Endometrial microvascular endothelial cells (primary cell): ENCODE data around the gene B3GNT4. TPM values are rescaled to one million over a fixed set of nuclear protein-coding genes. Genes with fewer than 3 reads are reported as not detected.
"Not testable (repeated sequence)": the region's sequence is repeated elsewhere in the genome, so short reads cannot be mapped to it uniquely, and the experiment has no call there.

Source experiments
- in situ Hi-C: cut with HindIII; loops from 2 replicates; pipeline ENCODE4 v1.10.0; 2017; ENCODE audit warnings: low sequenced_read_pairs, low pct_unique_long_range_greater_than_20kb; ENCODE audit errors: inconsistent ontology term
- total RNA-seq: library from RNA; depleted of rRNA; stranded (reverse); fragments of >200 nt; gene quantifications from one replicate; pipeline ENCODE4 v1.2.3, GENCODE V29; 2015; ENCODE audit errors: inconsistent ontology term

B3GNT4 gene
- not detected for total RNA-seq

DNA sequence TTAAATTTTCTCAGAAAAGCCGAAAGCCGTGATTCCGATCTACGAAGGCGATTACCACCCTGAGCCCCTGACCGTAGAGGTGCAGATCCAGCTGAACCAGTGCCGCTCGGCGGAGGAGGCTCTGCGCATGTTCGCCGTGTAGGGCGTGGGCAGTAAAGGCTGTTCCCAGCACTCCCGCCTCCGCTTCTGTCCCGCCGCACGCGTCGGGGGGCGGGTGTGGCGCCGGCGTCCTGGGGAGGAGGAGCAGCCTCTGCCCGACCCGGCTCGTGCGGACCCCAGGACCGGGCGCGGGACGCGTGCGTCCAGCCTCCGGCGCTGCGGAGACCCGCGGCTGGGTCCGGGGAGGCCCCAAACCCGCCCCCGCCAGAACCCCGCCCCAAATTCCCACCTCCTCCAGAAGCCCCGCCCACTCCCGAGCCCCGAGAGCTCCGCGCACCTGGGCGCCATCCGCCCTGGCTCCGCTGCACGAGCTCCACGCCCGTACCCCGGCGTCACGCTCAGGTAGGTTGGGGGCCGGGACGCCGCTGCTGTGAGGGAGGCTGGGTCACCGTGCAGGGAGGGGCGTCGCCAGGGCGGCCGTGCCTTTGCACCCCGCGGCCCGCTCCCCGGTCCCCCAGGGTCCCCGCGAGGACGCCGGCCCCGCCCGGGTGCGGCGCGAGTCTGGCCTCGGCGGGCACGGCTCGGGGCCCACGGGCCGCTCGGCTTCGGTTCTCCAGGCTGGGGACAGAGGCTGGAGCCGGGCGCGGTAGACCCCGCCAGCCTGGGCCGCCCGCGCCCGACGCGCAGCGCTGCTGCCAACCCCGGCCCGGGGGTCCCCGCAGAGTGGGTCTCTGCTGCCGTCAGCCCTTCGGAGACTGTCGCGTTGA lies at the start of gene B3GNT4:
TSS of gene B3GNT4 (plus strand) at position 409 of the 866 bp plus-strand sequence. CDS start 910 bp downstream, outside the sequence.
- in situ Hi-C loops: no loop called here

DNA sequence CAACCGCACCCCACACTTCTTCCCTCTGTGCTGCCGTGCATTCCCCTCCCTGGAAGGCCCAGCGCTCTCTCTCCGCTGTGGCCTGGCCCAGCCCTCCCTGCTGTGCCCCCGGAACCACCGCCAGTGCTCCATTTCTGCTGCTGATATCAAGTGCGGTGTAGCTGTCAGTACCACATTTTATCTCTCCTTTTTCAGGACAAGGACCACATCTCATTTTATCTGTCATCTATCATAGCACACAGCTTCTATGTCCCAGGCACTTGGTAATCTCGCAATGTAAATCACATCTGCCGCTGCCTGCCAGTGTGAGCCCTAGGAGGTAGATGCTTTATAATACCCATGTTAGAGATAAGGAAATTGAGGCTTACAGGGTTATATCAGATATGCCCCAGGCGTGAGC lies 47.8 kb upstream of the B3GNT4 start:
- in situ Hi-C loops: no loop called here

DNA sequence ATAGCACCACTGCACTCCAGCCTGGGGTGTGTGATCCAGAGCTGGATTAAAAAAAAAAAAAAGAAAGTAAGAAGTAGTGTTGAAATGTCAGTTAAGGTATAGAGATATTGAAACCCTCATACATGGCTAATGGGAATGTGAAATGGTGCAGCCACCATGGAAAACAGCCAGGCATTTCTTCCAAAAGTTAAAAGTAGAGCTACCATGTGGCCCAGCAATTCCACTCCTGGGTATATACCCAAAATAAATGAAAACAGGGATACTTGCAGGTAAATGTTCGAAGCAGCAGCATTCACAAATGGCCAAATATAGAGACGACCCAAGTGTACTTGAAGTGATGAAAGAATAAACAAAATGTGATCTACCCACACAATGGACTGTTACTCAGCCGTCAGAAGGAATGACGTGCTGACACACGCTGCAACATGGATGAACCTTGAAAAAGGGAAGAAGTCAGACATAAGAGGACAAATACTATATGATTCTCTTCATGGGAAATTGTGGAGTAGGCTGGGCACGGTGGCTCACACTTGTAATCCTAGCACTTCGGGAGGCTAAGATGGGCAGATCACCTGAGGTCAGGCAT lies 44.7 kb upstream of the B3GNT4 start:
- in situ Hi-C loops: no loop called here

DNA sequence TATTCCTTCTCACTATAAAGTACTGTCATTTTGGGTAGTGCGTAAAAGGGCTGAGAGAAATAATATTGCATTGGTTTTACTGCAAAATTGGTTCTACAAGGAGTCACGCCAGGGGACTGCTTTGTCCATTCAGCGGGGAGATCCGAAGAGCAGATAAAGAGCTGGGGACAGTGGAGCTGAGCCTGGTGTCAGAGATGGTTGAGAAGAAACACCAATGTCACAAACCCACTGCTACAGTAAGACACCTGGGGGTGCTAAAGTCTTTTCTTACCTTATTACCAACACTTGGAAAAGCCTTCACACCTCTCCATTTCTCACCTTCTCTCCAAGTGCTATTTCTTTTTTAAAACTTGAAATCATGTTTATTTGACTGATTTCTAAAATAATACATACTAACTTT lies 43.6 kb upstream of the B3GNT4 start:
- in situ Hi-C loops: no loop called here

DNA sequence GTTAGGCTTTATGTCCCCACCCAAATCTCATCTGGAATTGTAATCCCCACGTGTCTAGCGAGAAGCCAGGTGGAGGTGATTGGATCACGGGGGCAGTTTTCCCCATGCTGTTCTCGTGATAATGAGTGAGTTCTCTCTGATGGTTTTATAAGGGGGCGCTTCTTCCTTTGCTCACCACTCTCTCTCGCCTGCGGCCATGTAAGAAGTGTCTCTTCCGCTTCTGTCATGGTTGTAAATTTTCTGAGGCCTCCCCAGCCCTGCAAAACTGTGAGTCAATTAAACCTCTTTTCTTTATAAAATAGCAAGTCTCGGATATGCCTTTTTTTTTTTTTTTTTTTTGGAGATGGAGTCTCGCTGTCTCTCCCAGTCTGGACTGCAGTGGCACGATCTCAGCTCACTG lies 42.7 kb upstream of the B3GNT4 start:
- in situ Hi-C loops: no loop called here

DNA sequence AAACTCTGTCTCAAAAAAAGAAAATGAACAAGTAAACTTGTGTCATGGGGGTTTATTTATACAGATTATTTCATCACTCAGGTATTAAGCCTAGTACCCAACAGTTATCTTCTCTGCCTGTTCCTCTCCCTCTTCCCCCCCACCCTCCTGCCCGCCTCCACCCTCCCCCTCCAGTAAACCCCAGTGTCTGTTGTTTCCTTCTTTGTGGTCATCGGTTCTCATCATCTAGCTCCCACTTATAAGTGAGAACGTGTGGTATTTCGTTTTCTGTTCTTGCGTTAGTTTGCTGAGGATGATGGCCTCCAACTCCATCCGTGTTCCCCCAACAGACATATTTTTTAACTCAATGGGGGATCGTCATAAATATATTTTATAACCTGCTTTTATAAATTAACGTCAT lies 41.8 kb upstream of the B3GNT4 start:
- in situ Hi-C loops: no loop called here

DNA sequence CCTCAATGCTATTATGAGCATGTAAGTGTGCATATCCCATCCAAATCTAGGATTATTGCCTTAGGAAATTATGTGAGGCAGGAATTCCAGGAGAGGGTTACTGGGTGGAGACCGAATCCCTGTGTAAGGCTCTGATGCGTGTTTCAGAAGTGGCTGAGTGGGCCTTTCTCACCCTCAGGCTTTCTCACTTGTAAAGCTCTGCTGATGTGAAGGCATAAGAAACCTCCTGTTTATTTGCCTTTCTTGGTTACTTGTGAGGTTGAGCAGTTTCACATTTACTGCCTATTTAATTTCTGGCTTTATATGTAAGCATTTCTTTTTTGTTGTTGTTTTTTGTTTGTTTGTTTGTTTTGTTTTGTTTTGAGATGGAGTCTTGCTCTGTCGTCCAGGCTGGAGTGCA lies 40.5 kb upstream of the B3GNT4 start:
- in situ Hi-C loops: no loop called here

DNA sequence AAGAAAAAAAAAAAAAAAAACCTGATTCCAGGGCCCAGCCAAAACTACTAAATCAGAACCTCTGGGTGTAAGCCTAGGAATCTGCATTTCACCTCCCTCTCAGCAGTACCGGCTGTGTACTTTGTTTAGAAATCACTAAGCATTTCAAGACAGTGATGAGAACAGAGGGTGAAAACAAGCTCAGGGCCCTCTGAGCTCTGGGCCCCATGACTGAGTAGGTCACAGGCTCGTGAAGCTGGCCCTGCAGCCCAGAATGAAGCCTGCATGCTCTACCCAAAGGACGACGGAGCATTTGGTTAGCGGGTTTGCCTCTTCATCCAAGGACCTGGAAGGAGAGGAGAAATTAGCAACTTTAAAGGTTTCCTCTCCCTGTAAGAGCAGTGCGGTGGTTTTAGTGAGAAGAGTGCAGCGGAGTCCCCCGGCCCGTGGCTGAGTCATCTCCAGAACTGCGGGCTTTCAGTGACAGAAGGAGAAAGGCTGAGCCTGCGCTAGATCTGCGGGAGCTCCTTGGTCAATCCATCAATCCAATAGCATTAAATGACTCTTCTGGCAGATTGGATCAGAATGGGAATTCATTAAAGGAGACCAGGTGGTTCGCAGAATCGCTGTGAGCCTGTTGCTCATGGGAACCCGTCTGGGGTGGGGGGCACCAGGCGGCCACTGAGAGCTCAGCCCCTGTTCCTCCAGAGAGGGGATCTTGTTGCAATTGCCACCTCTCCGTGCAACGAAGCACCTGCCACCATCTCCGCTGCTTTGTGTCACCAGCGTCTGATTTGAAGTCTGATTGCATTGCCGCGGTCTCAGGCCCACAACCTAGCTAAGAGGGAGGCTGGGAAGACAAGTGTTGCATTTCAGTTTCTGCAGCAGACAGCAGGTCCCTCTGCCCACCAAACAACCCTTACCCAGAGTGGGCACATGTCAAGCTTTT lies 36.8 kb upstream of the B3GNT4 start:
- in situ Hi-C loops: no loop called here

DNA sequence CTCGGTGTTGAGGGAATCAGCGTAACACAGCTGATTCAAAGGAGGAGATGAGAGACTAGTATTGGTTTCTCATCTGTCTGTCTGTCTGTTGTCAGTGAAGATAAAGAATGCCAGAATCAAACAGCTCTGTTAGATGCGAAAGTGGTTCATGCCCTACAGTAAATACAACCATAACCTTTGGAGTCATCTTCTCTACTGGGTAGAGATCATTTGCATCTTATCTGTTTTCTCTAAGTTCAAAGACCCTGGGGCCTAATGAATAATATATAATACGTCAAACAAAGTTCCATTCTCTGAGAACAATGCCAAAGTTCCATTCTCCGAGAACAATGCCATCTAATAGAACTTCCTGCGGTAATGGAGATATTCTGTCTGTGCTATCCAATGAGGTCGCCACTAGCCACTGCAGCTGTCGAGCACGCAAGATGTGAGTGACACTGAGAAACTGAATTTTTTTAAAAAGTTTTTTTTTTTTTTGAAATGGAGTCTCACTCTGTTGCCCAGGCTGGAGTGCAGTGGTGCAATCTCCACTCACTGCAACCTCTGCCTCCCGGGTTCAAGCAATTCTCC lies 36.1 kb upstream of the B3GNT4 start:
- in situ Hi-C loops: no loop called here

DNA sequence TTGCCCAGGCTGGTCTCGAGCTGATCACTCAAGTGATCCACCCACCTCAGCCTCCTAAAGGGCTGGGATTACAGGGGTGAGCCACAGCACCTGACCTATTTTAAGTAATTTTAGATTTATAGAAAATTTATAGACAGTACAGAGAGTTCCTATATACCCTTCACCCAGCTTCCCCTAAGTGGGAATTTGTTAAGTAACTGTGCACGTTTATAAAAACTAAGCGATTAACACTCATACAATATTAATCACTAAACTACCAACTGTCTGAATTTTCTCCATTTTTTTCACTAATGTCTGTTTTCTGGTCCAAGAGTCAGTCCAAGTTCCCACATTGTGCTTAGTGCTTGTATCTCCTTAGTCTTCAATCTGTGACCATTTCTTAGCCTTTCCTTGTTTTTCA lies 35.0 kb upstream of the B3GNT4 start:
- in situ Hi-C loops: no loop called here

DNA sequence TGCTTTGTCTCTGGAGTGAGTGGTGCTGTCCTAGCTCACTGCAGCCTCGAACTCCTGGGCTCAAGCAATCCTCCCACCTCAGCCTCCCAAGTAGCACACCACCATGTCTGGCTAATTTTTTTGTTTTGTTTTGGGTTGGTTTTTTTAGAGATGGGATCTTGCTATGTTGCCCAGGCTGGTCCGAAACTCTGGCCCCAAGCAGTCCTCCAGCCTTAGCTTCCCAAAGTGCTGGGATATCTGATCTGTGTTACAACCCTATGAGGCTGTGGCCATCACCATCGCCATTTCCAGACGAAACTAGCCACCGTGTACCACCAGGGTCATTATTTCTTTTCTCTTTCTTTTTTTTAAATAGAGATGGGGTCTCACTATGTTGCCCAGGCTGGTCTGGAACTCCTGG lies 32.1 kb upstream of the B3GNT4 start:
- in situ Hi-C loops: no loop called here

DNA sequence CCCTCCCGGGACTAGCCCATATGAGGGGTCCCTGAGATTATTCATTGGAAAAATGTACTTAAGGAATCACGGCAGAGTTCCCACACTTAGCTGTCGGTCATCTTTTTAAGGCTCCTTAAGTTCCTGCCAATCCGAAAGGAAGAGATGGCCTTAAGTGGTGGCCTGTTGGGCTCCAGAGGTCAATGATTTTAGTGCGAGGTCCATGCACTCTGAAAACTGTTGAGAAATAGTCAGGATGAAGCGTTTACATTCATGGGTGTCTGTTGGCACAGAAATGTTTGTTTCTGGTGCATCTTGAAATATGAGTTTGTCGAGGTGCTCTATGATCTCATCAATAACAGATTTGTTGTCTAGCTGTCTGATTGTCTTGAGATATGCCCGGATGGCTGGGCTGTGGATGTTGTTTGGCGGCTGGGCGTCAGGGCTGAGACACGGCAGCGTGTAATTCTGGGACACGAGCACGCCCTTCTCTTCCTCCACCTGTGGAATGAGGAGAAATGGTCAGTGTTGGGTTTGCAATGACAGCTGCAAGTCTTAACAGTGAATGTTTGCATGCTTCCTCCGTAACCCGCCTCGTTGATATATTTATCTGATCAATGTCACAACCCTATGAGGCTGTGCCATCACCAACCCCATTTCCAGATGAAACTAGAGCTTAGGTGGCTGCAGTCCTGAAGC lies 31.1 kb upstream of the B3GNT4 start:
- in situ Hi-C loops: no loop called here

DNA sequence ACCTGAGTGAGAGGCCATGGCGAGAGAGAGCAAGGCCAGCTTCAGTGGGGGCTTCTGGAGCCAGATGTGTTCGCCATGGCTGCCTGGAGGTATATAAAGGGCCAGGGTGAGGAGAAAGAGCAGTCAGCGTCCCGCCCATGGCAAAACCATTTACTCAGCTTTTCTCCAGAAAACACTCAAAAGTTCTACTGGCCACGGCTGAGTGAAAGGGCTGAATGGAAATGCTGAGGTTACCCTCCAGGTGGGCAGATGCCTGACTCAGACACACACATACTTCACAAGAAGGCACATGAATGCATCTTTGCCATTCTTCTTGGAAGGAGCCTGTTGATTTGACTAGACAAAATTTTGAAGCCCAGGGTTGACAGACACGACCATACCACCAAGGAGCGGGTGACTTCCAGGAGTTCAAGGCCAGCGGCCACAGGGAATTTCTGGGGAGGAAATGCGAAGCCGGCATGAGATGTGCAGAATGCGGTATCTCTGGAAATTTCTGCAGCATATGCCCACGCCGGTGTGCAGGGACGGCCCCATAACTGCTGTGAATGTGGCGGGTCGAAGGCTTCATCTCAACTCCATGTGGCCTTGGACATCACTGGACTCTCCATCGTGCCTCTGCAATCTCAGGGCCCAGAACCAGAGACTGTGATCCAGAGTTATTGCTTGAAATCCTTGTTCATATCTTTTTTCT lies 29.2 kb upstream of the B3GNT4 start, which contains the start of gene IL31:
TSS of gene IL31 (minus strand) at position 67 of the 691 bp plus-strand sequence. CDS start at position 18, 49 bp downstream.
- in situ Hi-C loops: no loop called here

DNA sequence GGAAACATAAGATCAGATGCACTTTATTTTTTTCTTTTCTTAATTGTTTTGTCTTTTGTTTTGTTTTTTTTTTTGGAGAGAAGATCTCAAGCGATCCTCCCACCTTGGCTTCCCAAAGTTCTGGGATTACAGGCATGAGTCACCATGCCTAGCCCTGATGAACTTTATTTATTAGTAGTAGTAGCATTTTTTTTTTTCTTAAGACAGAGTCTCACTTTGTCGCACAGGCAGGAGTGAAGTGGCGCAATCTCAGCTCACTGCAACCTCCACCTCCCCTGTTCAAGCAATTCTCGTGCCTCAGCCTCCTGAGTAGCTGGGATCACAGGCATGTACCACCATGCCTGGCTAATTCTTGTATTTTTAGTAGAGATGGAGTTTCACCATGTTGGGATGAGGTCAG lies 27.0 kb upstream of the B3GNT4 start:
- in situ Hi-C loops: not testable (repeated sequence)

DNA sequence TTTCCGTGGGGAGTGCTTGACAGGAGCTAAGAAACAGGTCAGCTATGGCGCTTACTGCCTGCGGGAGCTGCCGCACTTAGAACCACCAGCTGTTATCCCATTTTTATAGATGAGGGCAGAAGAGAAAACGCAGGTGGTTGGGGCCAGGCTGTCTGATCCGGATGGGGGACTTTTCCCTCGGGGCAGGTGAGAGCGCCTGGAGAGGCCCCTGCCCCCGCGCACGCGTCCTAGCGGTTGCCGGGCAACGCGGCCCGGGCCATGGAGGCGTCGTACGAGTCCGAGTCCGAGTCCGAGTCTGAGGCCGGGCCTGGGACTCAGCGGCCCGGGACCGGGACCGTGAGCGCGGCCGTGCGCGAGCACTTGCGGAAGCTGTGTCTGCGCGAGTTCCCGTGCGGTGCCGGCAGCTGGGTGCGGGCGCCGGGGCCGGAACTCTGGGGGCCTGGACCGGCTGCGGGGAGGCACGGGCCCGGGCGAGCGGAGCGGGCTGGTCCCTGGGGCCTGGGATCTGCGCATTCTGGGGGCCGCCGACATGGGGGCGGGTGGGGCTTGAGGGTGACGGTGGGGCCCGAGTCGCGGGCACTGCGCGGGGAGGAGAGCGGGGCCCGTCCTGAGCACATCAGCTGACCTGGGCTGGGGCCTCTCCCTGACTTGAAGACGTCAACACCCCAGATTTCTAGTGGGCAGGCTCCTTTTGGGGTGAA lies 20.5 kb upstream of the B3GNT4 start, which contains the start of gene LRRC43:
TSS of gene LRRC43 (plus strand) at position 237 of the 701 bp plus-strand sequence. CDS start at position 259, 22 bp downstream.
- in situ Hi-C loops: no loop called here

DNA sequence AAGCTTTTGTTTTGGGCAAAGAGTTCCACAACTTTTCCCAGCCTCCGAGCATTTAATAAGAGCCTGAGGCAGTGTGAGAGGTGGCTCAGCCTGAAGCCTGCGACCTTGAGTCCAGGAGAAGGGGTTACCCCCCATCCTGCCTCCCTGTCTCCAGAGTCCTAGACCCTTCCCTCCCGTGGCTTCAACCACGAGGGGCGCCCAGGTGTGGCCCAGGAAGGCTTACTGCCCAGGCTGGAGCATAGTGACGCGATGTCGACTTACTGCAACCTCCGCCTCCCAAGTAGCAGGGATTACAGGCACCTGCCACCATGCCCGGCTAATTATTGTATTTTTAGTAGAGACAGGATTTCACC lies 19.9 kb upstream of the B3GNT4 start:
- in situ Hi-C loops: no loop called here

DNA sequence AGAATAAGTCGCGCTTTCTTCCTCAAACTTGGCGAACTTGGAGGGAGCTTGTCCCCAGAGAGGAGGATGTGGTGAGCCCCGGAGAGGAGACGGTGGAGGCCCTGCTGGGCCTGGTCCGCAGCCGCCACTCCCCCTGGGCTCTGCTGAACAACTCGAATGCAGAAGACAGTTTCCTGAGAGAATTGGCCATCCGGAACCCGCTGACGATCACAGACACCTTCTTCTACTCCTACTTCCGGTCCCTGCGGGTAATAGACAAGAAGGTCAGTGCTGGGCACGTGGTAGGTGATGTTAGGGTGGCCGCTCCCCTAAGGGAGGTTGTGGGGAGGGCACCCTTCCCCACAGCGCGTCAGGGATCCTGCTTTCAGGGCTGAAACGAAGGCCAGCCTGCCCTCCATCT lies 19.0 kb upstream of the B3GNT4 start:
- in situ Hi-C loops: no loop called here
